Smooth muscle cell (in vitro differentiated cells): ENCODE measurements around the gene UGT1A9. TPM values are rescaled to one million over a fixed set of nuclear protein-coding genes. Genes with fewer than 3 reads are reported as not detected.

Source experiments
- DNase-seq: peaks from one replicate; lab custom pipeline; 2025; ENCODE audit not compliant: unreplicated experiment; lab: John Stamatoyannopoulos, UW
- H2AFZ ChIP-seq: fragments of 200-600 bp; sonication (generic); 2 replicates; pipeline ENCODE4 v1.6.0; 2016; ENCODE audit warnings: antibody characterized with exemption, low read depth, mild to moderate bottlenecking
- H3F3A ChIP-seq: fragments of 200-600 bp; sonication (generic); 2 replicates; pipeline ENCODE4 v1.6.0; 2017; ENCODE audit warnings: antibody characterized with exemption, low read depth
- H3K27ac ChIP-seq: fragments of 200-600 bp; sonication (generic); 2 replicates; pipeline ENCODE4 v1.5.1; 2016; ENCODE audit warnings: low read depth, mild to moderate bottlenecking
- H3K27me3 ChIP-seq: fragments of 200-600 bp; sonication (generic); 2 replicates; pipeline ENCODE4 v1.6.1; 2016; ENCODE audit warnings: low read depth, mild to moderate bottlenecking
- H3K36me3 ChIP-seq: fragments of 200-600 bp; sonication (generic); 2 replicates; pipeline ENCODE4 v1.5.1; 2016; ENCODE audit warnings: low read depth
- H3K4me1 ChIP-seq: fragments of 200-600 bp; sonication (generic); 2 replicates; pipeline ENCODE4 v1.5.1; 2016; ENCODE audit warnings: low read depth
- H3K4me2 ChIP-seq: fragments of 200-600 bp; sonication (generic); 2 replicates; pipeline ENCODE4 v1.6.0; 2016; ENCODE audit warnings: mild to moderate bottlenecking
- H3K4me3 ChIP-seq: fragments of 200-600 bp; sonication (generic); 2 replicates; pipeline ENCODE4 v1.5.1; 2016; ENCODE audit warnings: mild to moderate bottlenecking
- H3K79me2 ChIP-seq: fragments of 200-600 bp; sonication (generic); 2 replicates; pipeline ENCODE4 v1.6.0; 2016; ENCODE audit warnings: low read depth, mild to moderate bottlenecking
- H3K9ac ChIP-seq: fragments of 200-600 bp; sonication (generic); 2 replicates; pipeline ENCODE4 v1.6.0; 2016; ENCODE audit warnings: low read depth
- H3K9me3 ChIP-seq: fragments of 200-600 bp; sonication (generic); replicated peaks from 2 replicates; pipeline ENCODE4 v1.5.1; 2016; ENCODE audit warnings: low read depth
- H4K20me1 ChIP-seq: fragments of 200-600 bp; sonication (generic); 2 replicates; pipeline ENCODE4 v1.6.0; 2016; ENCODE audit warnings: low read depth
- CTCF ChIP-seq: fragments of 200-600 bp; sonication (generic); IDR thresholded peaks from 2 replicates; pipeline ENCODE4 v1.5.1; 2017; ENCODE audit warnings: borderline replicate concordance, mild to moderate bottlenecking, antibody characterized with exemption; ENCODE audit not compliant: insufficient read depth, poor library complexity, severe bottlenecking
- WGBS: methylation state at CpG from one replicate; pipeline ENCODE4 v1.1.7; 2016; ENCODE audit warnings: low lambda C conversion rate; 5-methylcytosine and 5-hydroxymethylcytosine counted together
- polyA plus RNA-seq: library from polyadenylated mRNA; unstranded; fragments of >200 nt; fragmentation: Nextera tagmentation; extraction: Ambion mirVana; gene quantifications from 2 replicates; pipeline ENCODE4 v1.2.1, GENCODE V29; 2016
- total RNA-seq: library from RNA; depleted of rRNA; stranded (reverse); fragments of >200 nt; gene quantifications from 2 replicates; pipeline ENCODE4 v1.2.3, GENCODE V29; 2014

UGT1A9 gene
- total and polyA plus RNA-seq, 2 experiments from 2014 or later: not detected

GRCh38 chr2:233778030-233778429, 106.3 kb downstream of the UGT1A9 start, which contains the start of gene MROH2A:
Gene MROH2A (plus strand): TSS chr2:233778330. CDS start chr2:233779359, 1,029 bp downstream.
- no peaks in the 10 kb centered on the region for H3F3A ChIP-seq
- H3K4me2 ChIP-seq: no peak within 1 kb of the TSS
- H3K36me3 ChIP-seq: no peaks in the 10 kb centered on the region
- no peak for DNase-seq
- H3K9me3 ChIP-seq: no peaks in the 10 kb centered on the region
- H4K20me1 ChIP-seq: no peaks in the 10 kb centered on the region
- H3K27me3 ChIP-seq: peaks cover 3% of the 10 kb centered on the region
- WGBS: 97% methylated on average over 2 of the region's 2 CpGs
- no peaks in the 10 kb centered on the region for H3K79me2 ChIP-seq
- no peak within 1 kb of the TSS for H3K27ac ChIP-seq
- H3K4me1 ChIP-seq: no peaks in the 10 kb centered on the region
- H3K9ac ChIP-seq: no peak within 1 kb of the TSS
- no peak within 1 kb of the TSS for H2AFZ ChIP-seq
- no peak within 1 kb of the TSS for H3K4me3 ChIP-seq
- TF ChIP-seq CTCF: no peak

- H3F3A ChIP-seq: no peaks in the 10 kb centered on the region
- H3K4me1 ChIP-seq: no peaks in the 10 kb centered on the region
- no peak overlapping the region for H3K4me3 ChIP-seq
- H3K27me3 ChIP-seq: peaks cover 3% of the 10 kb centered on the region
- 83% methylated on average over 4 of the region's 4 CpGs for WGBS
- TF ChIP-seq CTCF: no peak
- no peaks in the 10 kb centered on the region for H3K9me3 ChIP-seq
- no peaks in the 10 kb centered on the region for H4K20me1 ChIP-seq
- H3K27ac ChIP-seq: no peak overlapping the region
- H3K4me2 ChIP-seq: no peak overlapping the region
- no peak for DNase-seq
- H3K36me3 ChIP-seq: no peaks in the 10 kb centered on the region
- H3K79me2 ChIP-seq: no peaks in the 10 kb centered on the region
- H2AFZ ChIP-seq: no peak overlapping the region
- no peak overlapping the region for H3K9ac ChIP-seq
Measured at GRCh38 chr2:233779722-233780121, 108.0 kb downstream of the UGT1A9 start.

- WGBS: 75% methylated on average over 4 of the region's 4 CpGs
- Histone ChIP-seq H3K27me3 (peaks cover 3% of the 10 kb centered on the region), H3K9ac (no peak overlapping the region), H3K4me3 (no peak overlapping the region), H3K4me2 (no peak overlapping the region), H4K20me1 (no peaks in the 10 kb centered on the region), H3F3A (no peaks in the 10 kb centered on the region), H3K36me3 (no peaks in the 10 kb centered on the region), H3K9me3 (no peaks in the 10 kb centered on the region), H2AFZ (no peak overlapping the region), H3K79me2 (no peaks in the 10 kb centered on the region), H3K4me1 (no peaks in the 10 kb centered on the region), H3K27ac (no peak overlapping the region)
- no peak for DNase-seq
- TF ChIP-seq CTCF: no peak
Measured at GRCh38 chr2:233780771-233781170, 109.1 kb downstream of the UGT1A9 start.

- 89% methylated on average over 7 of the region's 7 CpGs for WGBS
- H3K27me3 ChIP-seq: no peaks in the 10 kb centered on the region
- H3F3A ChIP-seq: no peaks in the 10 kb centered on the region
- no peaks in the 10 kb centered on the region for H3K4me1 ChIP-seq
- no peak overlapping the region for H3K4me3 ChIP-seq
- no peak overlapping the region for H3K4me2 ChIP-seq
- H2AFZ ChIP-seq: no peak overlapping the region
- no peaks in the 10 kb centered on the region for H3K79me2 ChIP-seq
- no peak overlapping the region for H3K9ac ChIP-seq
- DNase-seq: no peak
- no peaks in the 10 kb centered on the region for H3K36me3 ChIP-seq
- H4K20me1 ChIP-seq: no peaks in the 10 kb centered on the region
- H3K9me3 ChIP-seq: no peaks in the 10 kb centered on the region
- H3K27ac ChIP-seq: no peak overlapping the region
- TF ChIP-seq CTCF: no peak
Measured at GRCh38 chr2:233789554-233789953, 117.9 kb downstream of the UGT1A9 start.
